Stomach (tissue), 9 donors: ENCODE results near the gene SLC2A6. TPM values are rescaled to one million over a fixed set of nuclear protein-coding genes. Genes with fewer than 3 reads are reported as not detected.

Experiments used
- DNase-seq, 2 donors: peaks; one replicate each; pipeline versions ENCODE4 v3.0.0 to v3.0.0-alpha.2; 2013 to 2019
- H3K27ac ChIP-seq, 5 donors: fragments of 200-600 bp in 4 of 5; sonication (generic) in 4 of 5; one replicate each; pipeline ENCODE4 v1.5.1; 2013 to 2019; ENCODE audit warnings: mild to moderate bottlenecking in 1 of 5, moderate library complexity in 1 of 5
- H3K27me3 ChIP-seq, 3 donors: fragments of 200-600 bp; sonication (generic); one replicate each; pipeline ENCODE4 v1.5.1; 2017 to 2019; ENCODE audit warnings: mixed run types in 1 of 3
- H3K36me3 ChIP-seq, 4 donors: fragments of 200-600 bp; sonication (generic); 1 replicate in 3 of 4; 2 replicates in 1 of 4; pipeline ENCODE4 v1.5.1; 2016 to 2019
- H3K4me1 ChIP-seq, 4 donors: fragments of 200-600 bp; sonication (generic); one replicate each; pipeline ENCODE4 v1.5.1; 2016 to 2019
- H3K4me3 ChIP-seq, 4 donors: fragments of 200-600 bp; sonication (generic) in 3 of 4; one replicate each; pipeline ENCODE4 v1.5.1; 2016 to 2019; ENCODE audit warnings: mild to moderate bottlenecking in 1 of 4
- H3K9me3 ChIP-seq, 4 donors: fragments of 200-600 bp; sonication (generic); one replicate each; pipeline ENCODE4 v1.5.1; 2016 to 2019
- EP300 ChIP-seq: sonication (generic); formaldehyde crosslinking; IDR thresholded peaks from one replicate; pipeline ENCODE4 v1.6.1; 2017; ENCODE audit warnings: antibody characterized with exemption
- POLR2A ChIP-seq, 4 donors: fragments of 450-650 bp; IDR thresholded peaks; one replicate each; pipeline ENCODE4 v1.6.1; 2016; ENCODE audit warnings: antibody characterized with exemption in 4 of 4, control low read depth in 2 of 4, mild to moderate bottlenecking in 1 of 4, moderate library complexity in 1 of 4
- POLR2AphosphoS5 ChIP-seq, 3 donors: sonication (generic); formaldehyde crosslinking; IDR thresholded peaks; one replicate each; pipeline ENCODE4 v1.6.1; 2016; ENCODE audit warnings: antibody characterized with exemption in 3 of 3
- WGBS, 5 donors: extraction: QIAGEN DNeasy Blood & Tissue Kit in 3 of 5; methylation state at CpG; one replicate each; pipeline versions ENCODE4 v1.1.5 to v1.1.7; 2013 to 2018; 5-methylcytosine and 5-hydroxymethylcytosine counted together
- intact Hi-C: fragments of 100-400 bp; cut with DNase I; formaldehyde crosslinking; loops from one replicate; pipeline ENCODE4 v1.15.1; 2023; ENCODE audit warnings: low total_unique reads
- polyA plus RNA-seq, 3 donors: library from polyadenylated mRNA; stranded (reverse); fragments of 200-250 nt; gene quantifications; one replicate each; pipeline ENCODE4 v1.2.3, GENCODE V29; 2013
- total RNA-seq, 5 donors: library from RNA; depleted of rRNA; stranded (reverse); fragments of >200 nt; gene quantifications; one replicate each; pipeline versions ENCODE4 v1.1.0 to v1.2.3, GENCODE V29; 2014 to 2016
- TF ChIP-seq, protein P1 (sequence below), 7 experiments: fragments of 450-650 bp in 4 of 7; fragments of 200-600 bp in 3 of 7; sonication (generic) in 3 of 7; IDR thresholded peaks; one replicate each; pipeline ENCODE4 v1.5.1; 2016 to 2019; ENCODE audit warnings: antibody characterized with exemption in 7 of 7, control low read depth in 2 of 7, mild to moderate bottlenecking in 1 of 7
- donor health status: healthy with polysubstance abuse.
- donor health status: Bipolar disorder and iron deficiency.
- donor health status: healthy.

Gene SLC2A6
- total and polyA plus RNA-seq, 8 donors, result 0.55 to 14.3 (median 1.3) TPM; not detected in 2

DNA sequence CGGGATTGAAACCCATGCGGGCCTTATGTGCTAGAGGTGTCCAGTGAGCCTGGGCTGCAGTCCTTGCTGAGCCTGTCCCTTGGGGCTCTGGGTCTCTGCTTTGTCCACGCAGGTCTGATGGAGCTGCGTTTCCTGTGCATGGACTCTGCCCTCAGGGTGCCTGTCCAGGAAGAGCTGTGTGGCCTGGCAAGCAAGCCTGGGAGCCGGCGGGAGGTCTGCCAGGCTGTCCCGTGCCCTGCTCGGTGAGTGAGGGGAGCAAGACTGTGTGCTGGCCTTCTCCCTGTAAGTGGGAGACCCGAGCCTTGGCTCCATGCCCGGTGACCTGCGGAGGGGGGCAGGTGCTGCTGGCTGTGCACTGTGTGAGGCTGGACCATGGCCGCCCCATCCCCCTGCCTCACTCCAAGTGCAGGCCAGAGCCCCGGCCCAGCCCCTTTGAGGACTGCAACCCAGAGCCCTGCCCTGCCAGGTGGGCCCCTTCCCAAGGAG is 30.4 kb downstream of the SLC2A6 start:
- Histone ChIP-seq H3K27me3 (no peaks in the 10 kb centered on the region), H3K27ac (peak overlapping the region in 2 of 5 donors; percentile 0 to 15), H3K9me3 (no peaks in the 10 kb centered on the region), H3K4me3 (no peak overlapping the region), H3K4me1 (peaks cover 8 to 14% (median 9%) of the 10 kb centered on the region in 4 donors), H3K36me3 (no peaks in the 10 kb centered on the region)
- WGBS, 5 donors, result 28 to 51% (median 34%) methylated on average over 4 to 13 of the region's 13 CpGs
- peak in 1 of 2 donors; percentile 54 for DNase-seq
- TF ChIP-seq EP300, result no peak
- TF ChIP-seq POLR2AphosphoS5 (IDR thresholded peaks at IDR 0.05), result no peak
- TF ChIP-seq, protein P1, sequence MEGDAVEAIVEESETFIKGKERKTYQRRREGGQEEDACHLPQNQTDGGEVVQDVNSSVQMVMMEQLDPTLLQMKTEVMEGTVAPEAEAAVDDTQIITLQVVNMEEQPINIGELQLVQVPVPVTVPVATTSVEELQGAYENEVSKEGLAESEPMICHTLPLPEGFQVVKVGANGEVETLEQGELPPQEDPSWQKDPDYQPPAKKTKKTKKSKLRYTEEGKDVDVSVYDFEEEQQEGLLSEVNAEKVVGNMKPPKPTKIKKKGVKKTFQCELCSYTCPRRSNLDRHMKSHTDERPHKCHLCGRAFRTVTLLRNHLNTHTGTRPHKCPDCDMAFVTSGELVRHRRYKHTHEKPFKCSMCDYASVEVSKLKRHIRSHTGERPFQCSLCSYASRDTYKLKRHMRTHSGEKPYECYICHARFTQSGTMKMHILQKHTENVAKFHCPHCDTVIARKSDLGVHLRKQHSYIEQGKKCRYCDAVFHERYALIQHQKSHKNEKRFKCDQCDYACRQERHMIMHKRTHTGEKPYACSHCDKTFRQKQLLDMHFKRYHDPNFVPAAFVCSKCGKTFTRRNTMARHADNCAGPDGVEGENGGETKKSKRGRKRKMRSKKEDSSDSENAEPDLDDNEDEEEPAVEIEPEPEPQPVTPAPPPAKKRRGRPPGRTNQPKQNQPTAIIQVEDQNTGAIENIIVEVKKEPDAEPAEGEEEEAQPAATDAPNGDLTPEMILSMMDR (IDR thresholded peaks at IDR 0.05), result no peak
- no peak for TF ChIP-seq POLR2A (IDR thresholded peaks at IDR 0.05)
- intact Hi-C loops, result no loop called here

DNA sequence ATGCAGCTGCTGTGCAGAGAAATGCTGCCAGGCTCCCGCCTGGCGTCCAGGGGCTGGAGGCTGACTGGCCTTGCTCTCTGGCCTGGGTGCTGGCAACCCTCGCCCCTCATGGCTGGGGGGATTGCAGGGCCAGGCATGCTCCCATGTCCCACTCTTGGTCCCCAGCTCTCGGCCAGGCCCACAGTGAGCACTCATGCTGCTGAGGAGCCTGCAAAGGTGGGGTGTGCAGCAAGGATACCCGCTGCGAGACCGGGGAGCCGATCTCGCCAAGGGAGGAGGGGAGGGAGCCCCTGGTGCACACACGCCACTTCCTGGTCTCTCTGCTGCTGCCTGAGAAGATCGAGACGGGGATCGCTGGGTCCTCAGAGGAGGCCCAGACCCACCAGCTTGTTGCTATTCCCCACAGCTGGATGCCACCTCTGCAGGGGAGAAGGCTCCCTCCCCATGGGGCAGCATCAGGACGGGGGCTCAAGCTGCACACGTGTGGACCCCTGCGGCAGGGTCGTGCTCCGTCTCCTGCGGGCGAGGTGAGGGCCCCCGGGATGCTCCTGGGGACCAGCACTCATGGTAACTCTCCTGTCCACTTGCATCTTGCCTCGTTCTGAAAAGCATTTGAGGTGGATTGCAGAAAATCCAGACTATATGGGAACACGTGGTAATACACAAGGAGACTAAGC is 33.5 kb downstream of the SLC2A6 start:
- intact Hi-C loops, result no loop called here
- Histone ChIP-seq H3K4me1 (peaks cover 8 to 14% (median 9%) of the 10 kb centered on the region in 4 donors), H3K36me3 (peaks cover 0 to 6% (median 0%) of the 10 kb centered on the region in 4 donors), H3K9me3 (no peaks in the 10 kb centered on the region), H3K27ac (no peak overlapping the region), H3K27me3 (no peaks in the 10 kb centered on the region), H3K4me3 (no peak overlapping the region)
- TF ChIP-seq POLR2A (IDR thresholded peaks at IDR 0.05) (no peak), EP300 (no peak), POLR2AphosphoS5 (IDR thresholded peaks at IDR 0.05) (no peak)
- TF ChIP-seq, protein P1 (IDR thresholded peaks at IDR 0.05), result no peak
- WGBS, 5 donors, result 83 to 88% (median 86%) methylated on average over 15 to 23 of the region's 23 CpGs
- no peak for DNase-seq

- Histone ChIP-seq H3K27ac (no peak overlapping the region), H3K36me3 (peaks cover 0 to 6% (median 0%) of the 10 kb centered on the region in 4 donors), H3K4me1 (peaks cover 1 to 7% (median 5%) of the 10 kb centered on the region in 4 donors), H3K9me3 (no peaks in the 10 kb centered on the region), H3K4me3 (no peak overlapping the region), H3K27me3 (no peaks in the 10 kb centered on the region)
- no peak for DNase-seq
- TF ChIP-seq, protein P1 (IDR thresholded peaks at IDR 0.05), result no peak
- no peak for TF ChIP-seq EP300
- TF ChIP-seq POLR2AphosphoS5 (IDR thresholded peaks at IDR 0.05), result no peak
- TF ChIP-seq POLR2A (IDR thresholded peaks at IDR 0.05), result no peak
- WGBS, 5 donors, result 85 to 89% (median 86%) methylated on average over 8 of the region's 8 CpGs
- intact Hi-C loops, result no loop called here
These were observed 34.9 kb downstream of the SLC2A6 start for GRCh38 chr9:133443982-133444381.

GRCh38 chr9:133443248-133443647 is 35.7 kb downstream of the SLC2A6 start:
- 40 to 96% (median 95%) methylated on average over 1 to 15 of the region's 15 CpGs for WGBS, 5 donors
- intact Hi-C loops, result no loop called here

More at GRCh38 chr9:133443248-133443647, 35.7 kb downstream of the SLC2A6 start:
- Histone ChIP-seq H3K27ac (no peak overlapping the region), H3K27me3 (no peaks in the 10 kb centered on the region), H3K4me1 (peaks cover 0 to under 1% (median 0%) of the 10 kb centered on the region in 4 donors), H3K9me3 (no peaks in the 10 kb centered on the region), H3K4me3 (no peak overlapping the region), H3K36me3 (peaks cover 0 to 6% (median 0%) of the 10 kb centered on the region in 4 donors)
- no peak for DNase-seq
- TF ChIP-seq POLR2AphosphoS5 (IDR thresholded peaks at IDR 0.05) (no peak), POLR2A (IDR thresholded peaks at IDR 0.05) (no peak), EP300 (no peak)
- TF ChIP-seq, protein P1 (IDR thresholded peaks at IDR 0.05), result no peak
